Spinal cord (tissue), 10 donors: ENCODE data around the gene CGB2. TPM values are rescaled to one million over a fixed set of nuclear protein-coding genes. Genes with fewer than 3 reads are reported as not detected.

Source experiments
- DNase-seq, 6 donors: peaks; one replicate each; pipeline versions ENCODE4 v3.0.0 to v3.0.0-alpha.2; 2013 to 2015; ENCODE audit warnings: low spot score in 6 of 6, low read depth in 4 of 6
- H3K27ac ChIP-seq: one replicate; pipeline ENCODE4 v1.5.1; 2013; ENCODE audit warnings: low read depth, low read length, control low read depth
- H3K27me3 ChIP-seq: one replicate; pipeline ENCODE4 v1.6.1; 2013; ENCODE audit warnings: low read length; ENCODE audit not compliant: control insufficient read depth, insufficient read depth
- H3K36me3 ChIP-seq: one replicate; pipeline ENCODE4 v1.6.1; 2013; ENCODE audit warnings: low read length; ENCODE audit not compliant: control insufficient read depth, insufficient read depth
- H3K4me1 ChIP-seq: one replicate; pipeline ENCODE4 v1.6.1; 2013; ENCODE audit warnings: low read length; ENCODE audit not compliant: control insufficient read depth, insufficient read depth
- H3K4me3 ChIP-seq: one replicate; pipeline ENCODE4 v1.5.1; 2013; ENCODE audit warnings: low read depth, low read length, control low read depth
- H3K9me3 ChIP-seq: one replicate; pipeline ENCODE4 v1.6.1; 2013; ENCODE audit warnings: low read length; ENCODE audit not compliant: control insufficient read depth, insufficient read depth
- WGBS: methylation state at CpG from one replicate; pipeline ENCODE4 v1.1.5; 2013; ENCODE audit warnings: missing lambda C conversion rate; ENCODE audit not compliant: insufficient coverage; 5-methylcytosine and 5-hydroxymethylcytosine counted together
- polyA plus RNA-seq, 2 donors: library from polyadenylated mRNA; unstranded; fragments of 120-200 nt; gene quantifications; one replicate each; pipeline ENCODE4 v1.2.1, GENCODE V29; 2013; ENCODE audit not compliant: insufficient read length in 2 of 2
- total RNA-seq, 2 donors: library from RNA; depleted of rRNA in 1 of 2; stranded (reverse); fragments of 120-200 nt in 1 of 2; fragments of >200 nt in 1 of 2; gene quantifications; one replicate each; pipeline versions ENCODE4 v1.2.3 to v1.2.4, GENCODE V29; 2013 to 2014
- donor health status: healthy.

CGB2 gene
- total and polyA plus RNA-seq, 4 donors, result not detected

DNA sequence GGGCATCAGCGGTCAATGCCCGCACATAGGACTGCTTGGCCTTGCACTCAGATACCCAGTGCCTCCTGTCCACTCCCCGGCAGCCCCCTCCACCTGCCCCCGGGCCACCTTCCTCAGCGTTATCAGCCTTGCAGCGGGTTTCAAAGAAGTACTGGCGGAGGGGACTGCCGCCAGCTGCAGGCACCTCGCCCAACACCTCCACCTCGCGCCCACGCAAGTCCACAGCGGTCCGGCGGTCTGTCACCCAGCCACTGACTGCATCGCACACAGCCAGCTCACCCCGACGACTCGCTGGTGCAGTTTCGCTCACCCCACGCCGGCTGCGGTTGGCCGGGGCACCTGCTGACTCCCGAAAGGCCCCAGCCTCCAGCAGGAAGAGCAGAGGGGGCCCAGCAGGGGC lies 29.8 kb downstream of the CGB2 start:
- no peak overlapping the region for H3K27ac ChIP-seq
- no peak overlapping the region for H3K4me3 ChIP-seq
- H3K4me1 ChIP-seq, result peaks cover 29% of the 10 kb centered on the region
- no peaks in the 10 kb centered on the region for H3K36me3 ChIP-seq
- peaks cover 62% of the 10 kb centered on the region for H3K27me3 ChIP-seq
- DNase-seq, result no peak
- WGBS, result 76% methylated on average over 25 of the region's 25 CpGs
- no peaks in the 10 kb centered on the region for H3K9me3 ChIP-seq

DNA sequence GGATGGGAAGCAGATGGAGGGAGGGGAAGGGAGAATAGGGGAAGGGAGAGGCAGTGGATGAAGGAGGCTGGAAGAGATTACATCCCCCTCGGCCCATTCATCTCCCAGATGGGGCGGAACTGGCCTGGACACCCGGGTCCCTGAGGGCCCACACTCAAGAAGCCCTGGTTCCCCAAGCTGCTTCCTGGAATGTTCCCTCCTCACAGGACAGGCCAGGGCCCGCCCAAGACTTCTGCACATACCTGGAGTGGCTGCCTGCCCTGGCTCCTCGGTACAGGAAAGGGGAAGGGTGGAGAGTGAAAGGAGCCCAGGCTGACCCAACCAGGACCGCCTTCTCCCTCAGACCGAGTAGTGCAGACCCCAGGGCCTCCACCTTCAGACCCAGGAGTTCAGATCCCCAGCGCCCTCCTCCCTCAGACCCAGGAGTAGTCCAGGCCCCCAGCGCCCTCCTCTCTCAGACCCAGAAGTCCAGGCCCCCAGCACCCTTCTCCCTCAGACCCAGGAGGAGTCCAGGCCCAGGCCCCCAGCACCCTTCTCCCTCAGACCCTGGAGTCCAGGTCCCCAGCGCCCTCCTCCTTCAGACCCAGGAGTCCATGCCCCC lies 32.4 kb downstream of the CGB2 start:
- 54% methylated on average over 7 of the region's 10 CpGs for WGBS
- peaks cover 50% of the 10 kb centered on the region for H3K27me3 ChIP-seq
- H3K4me1 ChIP-seq, result peaks cover 11% of the 10 kb centered on the region

DNA sequence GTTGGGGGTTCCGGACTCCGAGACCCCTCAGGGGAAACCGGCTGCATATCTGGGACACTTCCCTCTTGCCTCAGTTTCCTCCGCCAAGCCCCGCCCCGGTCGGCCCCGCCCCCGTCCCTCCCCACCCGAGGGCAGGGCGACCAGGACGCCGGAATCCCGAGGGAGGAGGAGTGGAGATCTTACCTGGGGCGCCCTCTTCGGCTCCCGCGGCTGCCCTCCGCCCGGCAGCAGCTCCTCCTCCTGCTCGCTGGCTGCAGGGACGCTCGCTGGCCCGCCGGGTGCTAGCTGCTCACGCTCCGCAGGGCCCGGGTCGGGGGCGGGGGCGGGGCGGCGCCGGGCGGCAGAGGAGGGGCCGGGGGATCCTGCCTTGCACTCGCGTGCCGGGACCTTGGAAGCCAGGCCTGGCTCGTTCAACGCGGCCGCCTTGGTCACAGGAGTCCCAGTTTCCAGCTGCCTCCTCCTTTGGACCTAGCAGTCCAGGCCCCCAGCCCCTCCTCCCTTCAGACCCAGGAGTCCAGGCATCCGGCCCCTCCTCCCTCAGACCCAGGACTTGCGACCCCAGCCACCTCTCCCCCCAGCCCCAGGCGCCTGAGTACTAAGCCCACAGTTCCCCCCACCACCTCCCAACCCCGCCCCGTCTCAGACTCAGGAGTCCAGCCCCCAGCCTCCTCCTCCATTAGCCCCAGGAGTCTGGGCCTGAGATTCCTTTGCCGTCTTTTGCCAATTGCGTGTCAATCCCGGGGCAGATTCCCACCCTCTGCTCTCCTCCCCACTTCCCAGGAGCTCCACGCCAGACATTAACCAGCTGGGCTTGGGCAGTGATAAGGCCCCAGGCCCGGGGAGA lies 33.3 kb downstream of the CGB2 start, which contains the start of gene NTF4:
NTF4 (minus strand) TSS at position 51 of the 844 bp plus-strand sequence. CDS start 2,821 bp downstream, outside the sequence.
- Histone ChIP-seq H3K36me3 (no peaks in the 10 kb centered on the region), H3K4me1 (peaks cover 11% of the 10 kb centered on the region), H3K4me3 (no peak within 1 kb of the TSS), H3K27me3 (peaks cover 52% of the 10 kb centered on the region), H3K9me3 (no peaks in the 10 kb centered on the region), H3K27ac (no peak within 1 kb of the TSS)
- DNase-seq, result no peak
- 2% methylated on average over 47 of the region's 53 CpGs for WGBS

More for the DNA sequence above, 32.4 kb downstream of the CGB2 start:
- DNase-seq, result no peak
- Histone ChIP-seq H3K4me3 (no peak overlapping the region), H3K36me3 (no peaks in the 10 kb centered on the region), H3K27ac (no peak overlapping the region), H3K9me3 (no peaks in the 10 kb centered on the region)

- Histone ChIP-seq H3K36me3 (no peaks in the 10 kb centered on the region), H3K27me3 (peaks cover 60% of the 10 kb centered on the region), H3K4me1 (peaks cover 11% of the 10 kb centered on the region), H3K9me3 (no peaks in the 10 kb centered on the region), H3K27ac (no peak overlapping the region), H3K4me3 (no peak overlapping the region)
- WGBS, result 33% methylated on average over 4 of the region's 13 CpGs
- DNase-seq, result no peak
Observed at GRCh38 chr19:49065905-49066512, 34.3 kb downstream of the CGB2 start.

GRCh38 chr19:49067554-49067953 lies 35.9 kb downstream of the CGB2 start:
- WGBS, result 66% methylated on average over 3 of the region's 3 CpGs

DNA sequence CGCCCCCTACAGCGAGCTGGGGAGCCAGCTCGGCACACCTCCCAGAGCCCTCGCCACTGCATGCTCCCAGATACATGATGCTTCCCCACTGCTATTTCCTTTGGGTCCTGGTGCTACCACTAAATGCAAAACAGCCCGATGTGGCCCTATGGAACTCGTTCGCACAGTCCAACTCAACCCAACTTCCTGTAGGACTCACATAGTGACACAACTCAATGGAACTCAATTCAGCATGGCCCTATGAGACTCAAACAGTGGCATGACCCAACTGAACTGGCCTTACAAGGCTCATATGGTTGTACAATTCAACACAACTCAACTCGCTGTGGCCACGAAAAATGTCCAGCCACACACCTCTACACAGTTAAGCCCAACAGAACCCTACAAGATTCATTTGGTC lies 37.3 kb downstream of the CGB2 start:
- Histone ChIP-seq H3K9me3 (no peaks in the 10 kb centered on the region), H3K36me3 (no peaks in the 10 kb centered on the region), H3K27me3 (peaks cover 74% of the 10 kb centered on the region), H3K4me1 (peaks cover 11% of the 10 kb centered on the region), H3K27ac (no peak overlapping the region), H3K4me3 (no peak overlapping the region)
- WGBS, result 91% methylated on average over 9 of the region's 9 CpGs
- DNase-seq, result no peak

More at GRCh38 chr19:49067554-49067953, 35.9 kb downstream of the CGB2 start:
- Histone ChIP-seq H3K27me3 (peaks cover 66% of the 10 kb centered on the region), H3K4me3 (no peak overlapping the region), H3K9me3 (no peaks in the 10 kb centered on the region), H3K36me3 (no peaks in the 10 kb centered on the region), H3K27ac (no peak overlapping the region), H3K4me1 (peaks cover 11% of the 10 kb centered on the region)
- no peak for DNase-seq

DNA sequence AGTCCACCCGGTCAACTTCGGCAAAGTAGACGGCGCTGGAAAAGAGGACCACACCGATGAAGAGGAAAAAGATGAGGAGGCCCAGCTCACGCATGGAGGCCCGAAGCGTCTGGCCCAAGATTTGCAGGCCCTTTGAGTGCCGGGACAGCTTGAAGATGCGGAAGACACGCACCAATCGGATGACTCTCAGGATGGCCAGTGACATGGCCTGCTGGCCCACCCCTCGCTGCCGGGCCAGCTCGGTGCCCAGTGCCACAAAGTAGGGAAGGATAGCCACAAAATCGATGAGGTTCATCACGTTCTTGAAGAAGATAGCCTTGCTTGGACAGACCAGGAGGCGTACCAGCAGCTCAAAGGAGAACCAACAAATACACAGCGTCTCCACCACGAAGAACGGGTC lies 38.7 kb downstream of the CGB2 start:
- whole genome bisulfite sequencing, result 91% methylated on average over 19 of the region's 21 CpGs

DNA sequence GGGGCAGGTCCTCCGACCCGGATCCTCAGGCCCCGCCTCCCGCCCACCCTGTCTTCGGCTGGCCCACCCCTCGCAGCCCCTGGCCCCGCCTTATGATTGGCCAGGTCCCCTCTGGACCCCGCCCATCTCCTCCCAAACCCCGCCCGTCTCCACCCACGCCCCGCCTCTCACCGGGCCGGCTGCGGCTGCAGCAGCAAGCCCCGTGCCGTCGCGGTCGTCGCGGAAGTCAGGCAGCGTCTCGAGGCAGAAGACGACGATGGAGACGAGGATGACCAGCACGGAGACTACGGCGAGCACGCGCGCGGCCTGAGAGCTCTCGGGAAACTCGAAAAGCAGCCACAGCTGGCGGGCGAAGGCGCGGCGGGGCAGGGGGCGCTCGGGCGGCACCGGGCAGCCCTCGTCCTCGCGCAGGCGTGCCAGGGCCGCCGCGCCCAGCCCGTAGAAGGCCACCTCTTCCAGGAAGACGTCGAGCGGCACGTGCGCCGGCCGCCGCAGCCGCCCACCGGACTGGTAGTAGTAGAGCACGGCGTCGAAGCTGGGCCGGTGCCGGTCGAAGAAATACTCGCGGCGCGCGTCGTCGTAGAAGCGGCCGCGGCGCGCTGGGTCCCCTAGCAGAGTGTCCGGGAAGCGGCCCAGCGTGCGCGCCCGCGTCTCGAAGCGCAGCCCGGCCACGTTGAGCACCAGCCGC lies 40.3 kb downstream of the CGB2 start:
- H3K27me3 ChIP-seq, result peaks cover 53% of the 10 kb centered on the region
- no peaks in the 10 kb centered on the region for H3K4me1 ChIP-seq
- H3K4me3 ChIP-seq, result no peak overlapping the region
- WGBS, result 3% methylated on average over 90 of the region's 93 CpGs
- H3K36me3 ChIP-seq, result no peaks in the 10 kb centered on the region
- H3K9me3 ChIP-seq, result no peaks in the 10 kb centered on the region
- peak in 1 of 6 donors; percentile 53 for DNase-seq
- no peak overlapping the region for H3K27ac ChIP-seq

More for the DNA sequence above, 38.7 kb downstream of the CGB2 start:
- H3K4me3 ChIP-seq, result no peak overlapping the region
- H3K9me3 ChIP-seq, result no peaks in the 10 kb centered on the region
- no peak for DNase-seq
- H3K4me1 ChIP-seq, result peaks cover 2% of the 10 kb centered on the region
- H3K27ac ChIP-seq, result no peak overlapping the region
- H3K36me3 ChIP-seq, result no peaks in the 10 kb centered on the region
- peaks cover 67% of the 10 kb centered on the region for H3K27me3 ChIP-seq
